ENCODE data around the gene HMGCS2. TPM values are rescaled to one million over a fixed set of nuclear protein-coding genes. Genes with fewer than 3 reads are reported as not detected.

The HMGCS2 gene
- total RNA-seq, 1 donor from 2014 or later, result 0.32 TPM

GRCh38 chr1:119805746-119806145, 37.0 kb upstream of the HMGCS2 start:
- no peaks in the 10 kb centered on the region for H3K36me3 ChIP-seq
- intact Hi-C loops (cut with DNase I), result no loop called here
- DNase-seq (no peak), ATAC-seq (no peak)
- H3K27me3 ChIP-seq (ENCODE audit: low read depth), result peaks cover 4% of the 10 kb centered on the region
- no peaks in the 10 kb centered on the region for H3K9me3 ChIP-seq
- no peak overlapping the region for H3K27ac ChIP-seq
- TF ChIP-seq CTCF (IDR thresholded peaks at IDR 0.05), result no peak
- H3K4me3 ChIP-seq, result no peak overlapping the region
- no peaks in the 10 kb centered on the region for H3K4me1 ChIP-seq

GRCh38 chr1:119805247-119805646, 36.5 kb upstream of the HMGCS2 start:
- intact Hi-C loops (cut with DNase I), result no loop called here

DNA sequence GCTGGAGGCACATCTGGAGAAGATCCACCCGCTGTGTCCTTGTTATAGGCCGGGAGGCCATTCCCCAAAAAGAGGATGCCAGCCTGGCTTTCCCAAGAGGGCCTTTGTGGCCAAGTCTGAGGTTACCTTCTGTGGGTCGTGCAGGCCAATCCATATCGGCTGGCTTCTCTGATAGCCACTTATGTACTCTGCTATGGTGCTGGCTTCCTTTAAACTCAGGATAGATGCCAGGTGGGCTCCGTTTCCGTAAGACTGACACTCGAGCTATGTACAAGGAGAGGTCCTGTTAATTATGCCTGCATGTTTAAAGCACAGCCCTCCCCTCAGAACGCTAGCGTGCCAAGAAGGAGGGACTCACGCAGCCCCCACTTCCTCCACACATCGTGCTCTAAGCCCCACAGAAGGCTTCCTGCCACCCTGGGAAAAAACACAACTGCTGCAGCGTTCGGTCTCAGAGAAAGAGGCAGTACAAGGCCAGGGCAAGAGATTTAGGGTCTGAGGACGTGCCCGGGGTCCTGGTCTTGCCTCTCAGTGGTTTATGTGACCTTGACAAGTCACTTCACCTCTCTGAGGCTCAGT, 31.0 kb upstream of the HMGCS2 start:
- H3K9me3 ChIP-seq, result no peaks in the 10 kb centered on the region
- no peak overlapping the region for H3K27ac ChIP-seq
- no peaks in the 10 kb centered on the region for H3K36me3 ChIP-seq
- TF ChIP-seq CTCF (IDR thresholded peaks at IDR 0.05), result no peak
- no peaks in the 10 kb centered on the region for H3K4me1 ChIP-seq
- no peak overlapping the region for H3K4me3 ChIP-seq
- H3K27me3 ChIP-seq (ENCODE audit: low read depth), result no peaks in the 10 kb centered on the region
- DNase-seq (no peak), ATAC-seq (no peak)
- intact Hi-C loops (cut with DNase I), result no loop called here

More at GRCh38 chr1:119805247-119805646, 36.5 kb upstream of the HMGCS2 start:
- no peak for TF ChIP-seq CTCF (IDR thresholded peaks at IDR 0.05)
- H3K4me1 ChIP-seq, result no peaks in the 10 kb centered on the region
- no peak for ATAC-seq
- no peak overlapping the region for H3K27ac ChIP-seq
- no peaks in the 10 kb centered on the region for H3K9me3 ChIP-seq
- no peaks in the 10 kb centered on the region for H3K36me3 ChIP-seq
- no peak for DNase-seq
- H3K4me3 ChIP-seq, result no peak overlapping the region
- peaks cover 4% of the 10 kb centered on the region for H3K27me3 ChIP-seq (ENCODE audit: low read depth)

DNA sequence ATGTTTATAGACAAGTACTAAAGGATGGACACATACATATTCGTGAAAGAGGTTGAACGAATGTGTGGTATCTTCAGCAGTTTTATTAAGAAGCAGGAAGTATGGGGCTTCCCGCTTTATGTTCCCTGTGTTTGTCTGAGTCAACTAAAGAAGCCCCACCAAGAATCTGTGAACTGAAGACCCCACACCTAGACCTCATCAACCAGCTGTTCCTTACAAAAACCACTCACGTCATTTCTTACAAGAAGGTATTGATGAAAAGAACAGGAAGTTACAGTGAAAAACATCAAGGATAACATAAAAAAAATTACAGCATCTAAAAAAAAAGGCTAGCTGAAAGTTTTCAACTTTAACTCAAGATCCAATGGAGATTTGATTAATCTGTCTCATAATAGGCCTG, 30.3 kb upstream of the HMGCS2 start:
- Histone ChIP-seq H3K4me1 (no peaks in the 10 kb centered on the region), H3K27me3 (ENCODE audit: low read depth) (no peaks in the 10 kb centered on the region), H3K4me3 (no peak overlapping the region), H3K27ac (no peak overlapping the region), H3K9me3 (no peaks in the 10 kb centered on the region), H3K36me3 (no peaks in the 10 kb centered on the region)
- ATAC-seq, result no peak
- no peak for TF ChIP-seq CTCF (IDR thresholded peaks at IDR 0.05)
- intact Hi-C loops (cut with DNase I), result no loop called here
- DNase-seq, result no peak

GRCh38 chr1:119797606-119798005, 28.9 kb upstream of the HMGCS2 start:
- Histone ChIP-seq H3K4me3 (no peak overlapping the region), H3K36me3 (no peaks in the 10 kb centered on the region), H3K27ac (no peak overlapping the region)

More at GRCh38 chr1:119797606-119798005, 28.9 kb upstream of the HMGCS2 start:
- ATAC-seq, result no peak
- H3K27me3 ChIP-seq (ENCODE audit: low read depth), result no peaks in the 10 kb centered on the region
- H3K9me3 ChIP-seq, result no peaks in the 10 kb centered on the region
- intact Hi-C loops (cut with DNase I), result no loop called here
- DNase-seq, result no peak
- no peaks in the 10 kb centered on the region for H3K4me1 ChIP-seq
- no peak for TF ChIP-seq CTCF (IDR thresholded peaks at IDR 0.05)

Measured in lower lobe of right lung (tissue), 2 donors.